Brain microvascular endothelial cell (primary cell): ENCODE data around the gene SBF2.

Source experiments
- DNase-seq: peaks from one replicate; pipeline ENCODE4 v3.0.0-alpha.2; 2020
- H3K27ac ChIP-seq: fragments of 250-450 bp; sonication (Bioruptor Pico); 2 replicates; pipeline ENCODE4 v1.5.1; 2020; ENCODE audit warnings: mild to moderate bottlenecking, moderate library complexity
- H3K27me3 ChIP-seq: fragments of 250-450 bp; sonication (Bioruptor Pico); replicated peaks from 2 replicates; pipeline ENCODE4 v1.5.1; 2020; ENCODE audit warnings: mild to moderate bottlenecking
- H3K36me3 ChIP-seq: fragments of 250-450 bp; sonication (Bioruptor Pico); replicated peaks from 2 replicates; pipeline ENCODE4 v1.5.1; 2020; ENCODE audit warnings: mild to moderate bottlenecking
- H3K4me3 ChIP-seq: 2 replicates; pipeline ENCODE4 v1.5.1; 2011; ENCODE audit warnings: low read depth, mild to moderate bottlenecking, control low read depth, low read length, moderate library complexity
- in situ Hi-C: cut with HindIII; loops from 2 replicates; pipeline ENCODE4 v1.10.0; 2017; ENCODE audit warnings: low sequenced_read_pairs, low pct_ligation_motif_present
- TF ChIP-seq, protein P1 (sequence below): IDR thresholded peaks from 2 replicates; pipeline ENCODE4 v1.5.1; 2011; ENCODE audit warnings: low read depth, mild to moderate bottlenecking, moderate library complexity, low read length, control low read depth, inconsistent platforms; ENCODE audit errors: missing control alignments

SBF2 gene

DNA sequence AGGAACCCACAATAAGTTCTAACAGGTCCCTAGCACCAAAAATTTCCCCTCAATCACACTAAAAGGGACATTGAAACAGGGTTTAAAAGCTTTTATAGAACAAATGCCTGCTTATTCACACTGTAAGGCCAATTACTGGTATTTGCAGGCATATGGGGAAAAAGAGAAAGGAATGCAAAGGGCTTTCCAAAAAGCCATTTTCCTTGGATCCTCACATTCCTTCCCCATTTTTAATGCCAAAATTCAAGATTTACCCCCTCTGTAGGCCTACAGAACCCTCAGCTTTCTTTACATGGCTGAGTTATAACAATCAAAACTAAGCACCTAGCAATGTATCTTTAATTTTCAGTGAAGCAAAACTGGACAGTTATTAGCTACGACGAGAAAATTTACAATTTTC lies 102.0 kb downstream of the SBF2 start:
- TF ChIP-seq, protein P1, sequence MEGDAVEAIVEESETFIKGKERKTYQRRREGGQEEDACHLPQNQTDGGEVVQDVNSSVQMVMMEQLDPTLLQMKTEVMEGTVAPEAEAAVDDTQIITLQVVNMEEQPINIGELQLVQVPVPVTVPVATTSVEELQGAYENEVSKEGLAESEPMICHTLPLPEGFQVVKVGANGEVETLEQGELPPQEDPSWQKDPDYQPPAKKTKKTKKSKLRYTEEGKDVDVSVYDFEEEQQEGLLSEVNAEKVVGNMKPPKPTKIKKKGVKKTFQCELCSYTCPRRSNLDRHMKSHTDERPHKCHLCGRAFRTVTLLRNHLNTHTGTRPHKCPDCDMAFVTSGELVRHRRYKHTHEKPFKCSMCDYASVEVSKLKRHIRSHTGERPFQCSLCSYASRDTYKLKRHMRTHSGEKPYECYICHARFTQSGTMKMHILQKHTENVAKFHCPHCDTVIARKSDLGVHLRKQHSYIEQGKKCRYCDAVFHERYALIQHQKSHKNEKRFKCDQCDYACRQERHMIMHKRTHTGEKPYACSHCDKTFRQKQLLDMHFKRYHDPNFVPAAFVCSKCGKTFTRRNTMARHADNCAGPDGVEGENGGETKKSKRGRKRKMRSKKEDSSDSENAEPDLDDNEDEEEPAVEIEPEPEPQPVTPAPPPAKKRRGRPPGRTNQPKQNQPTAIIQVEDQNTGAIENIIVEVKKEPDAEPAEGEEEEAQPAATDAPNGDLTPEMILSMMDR = no peak
- DNase-seq = no peak
- Histone ChIP-seq H3K27ac (no peak overlapping the region), H3K4me3 (no peak overlapping the region), H3K27me3 (no peaks in the 10 kb centered on the region), H3K36me3 (no peaks in the 10 kb centered on the region)
- in situ Hi-C loops = no loop called here

DNA sequence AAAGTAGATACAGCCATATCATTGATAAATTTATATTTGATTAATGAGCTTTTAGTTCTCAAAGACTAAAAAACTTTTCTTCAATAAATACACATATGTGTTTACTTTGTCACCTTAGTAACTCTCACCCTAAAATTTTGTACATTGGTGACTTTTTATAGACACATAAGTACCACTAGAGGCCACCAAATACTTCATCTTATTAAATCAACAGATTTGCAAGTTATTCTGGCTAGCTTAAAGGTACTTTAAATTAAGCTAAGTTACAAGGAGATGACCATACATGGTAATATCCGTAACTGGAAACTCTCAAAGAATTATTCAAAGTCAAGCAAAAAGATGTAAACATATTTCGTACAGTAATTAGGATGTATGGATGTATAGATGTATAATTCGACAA lies 112.2 kb downstream of the SBF2 start:
- no peak for DNase-seq
- H3K36me3 ChIP-seq = no peaks in the 10 kb centered on the region
- no peak overlapping the region for H3K4me3 ChIP-seq
- no peaks in the 10 kb centered on the region for H3K27me3 ChIP-seq
- in situ Hi-C loops = no loop called here
- TF ChIP-seq, protein P1 = no peak
- H3K27ac ChIP-seq = no peak overlapping the region

DNA sequence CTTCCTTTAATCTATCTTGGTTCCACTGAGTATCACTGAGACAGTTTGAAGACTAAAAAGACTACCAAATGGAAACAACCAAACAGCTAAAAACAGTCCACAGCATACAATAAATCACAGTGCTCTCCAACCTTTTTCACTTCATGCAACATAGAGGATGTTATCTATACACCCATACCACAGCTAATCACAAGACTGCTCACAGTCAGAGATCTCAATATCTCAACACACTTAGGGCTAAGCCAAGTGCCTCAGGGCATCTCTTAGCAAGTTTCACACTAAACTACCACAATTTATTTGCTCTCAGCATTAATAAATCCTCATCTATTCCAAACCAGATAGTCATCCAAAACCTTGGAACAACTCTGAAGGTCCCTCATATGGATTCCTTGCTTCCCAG lies 129.4 kb downstream of the SBF2 start:
- in situ Hi-C loops = no loop called here
- no peaks in the 10 kb centered on the region for H3K36me3 ChIP-seq
- H3K27me3 ChIP-seq = no peaks in the 10 kb centered on the region
- DNase-seq = no peak
- H3K27ac ChIP-seq = no peak overlapping the region
- TF ChIP-seq, protein P1 = no peak
- H3K4me3 ChIP-seq = no peak overlapping the region

DNA sequence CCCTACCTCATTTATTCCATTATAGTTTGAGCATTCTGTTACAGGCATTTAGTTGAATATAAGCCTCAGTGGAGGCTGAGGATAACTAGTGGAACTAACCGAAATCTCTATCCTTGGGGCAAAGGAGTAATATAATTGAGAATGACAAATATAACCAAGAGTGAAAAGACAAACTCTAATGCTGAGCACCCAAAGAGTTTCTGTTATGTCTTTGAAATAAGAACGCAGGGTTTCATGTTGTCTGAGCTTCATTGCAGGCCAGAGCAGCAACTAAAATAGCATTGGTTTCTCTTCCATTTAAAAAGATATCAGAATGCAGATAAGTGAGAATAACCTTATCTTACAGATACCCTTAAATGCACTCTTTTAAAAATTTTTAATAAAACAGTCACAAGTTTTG lies 131.8 kb downstream of the SBF2 start:
- H3K36me3 ChIP-seq = no peaks in the 10 kb centered on the region
- TF ChIP-seq, protein P1 = no peak
- H3K4me3 ChIP-seq = no peak overlapping the region
- DNase-seq = no peak
- no peaks in the 10 kb centered on the region for H3K27me3 ChIP-seq
- H3K27ac ChIP-seq = no peak overlapping the region
- in situ Hi-C loops = no loop called here

DNA sequence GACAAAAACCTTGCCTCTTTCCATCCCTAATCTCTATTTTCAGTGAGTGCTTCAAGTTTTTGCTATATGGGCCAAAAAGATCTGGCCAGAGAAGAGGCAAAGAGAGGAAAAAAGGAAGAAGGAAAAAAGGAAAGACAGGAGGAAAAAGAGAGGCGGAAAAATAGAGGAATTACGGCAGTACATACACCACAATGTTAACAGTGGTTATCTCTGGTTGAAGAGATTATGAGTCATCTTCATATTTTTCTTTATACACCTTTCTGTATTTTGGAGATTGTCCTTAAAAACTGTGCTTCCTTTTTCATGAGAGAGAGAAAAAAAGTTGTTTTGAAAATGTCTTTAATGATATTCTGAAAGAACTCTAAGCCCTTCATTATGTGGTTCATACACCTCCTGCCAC lies 133.7 kb downstream of the SBF2 start:
- H3K27me3 ChIP-seq = no peaks in the 10 kb centered on the region
- DNase-seq = no peak
- no peak overlapping the region for H3K27ac ChIP-seq
- in situ Hi-C loops = no loop called here
- no peaks in the 10 kb centered on the region for H3K36me3 ChIP-seq
- no peak overlapping the region for H3K4me3 ChIP-seq
- TF ChIP-seq, protein P1 = no peak

DNA sequence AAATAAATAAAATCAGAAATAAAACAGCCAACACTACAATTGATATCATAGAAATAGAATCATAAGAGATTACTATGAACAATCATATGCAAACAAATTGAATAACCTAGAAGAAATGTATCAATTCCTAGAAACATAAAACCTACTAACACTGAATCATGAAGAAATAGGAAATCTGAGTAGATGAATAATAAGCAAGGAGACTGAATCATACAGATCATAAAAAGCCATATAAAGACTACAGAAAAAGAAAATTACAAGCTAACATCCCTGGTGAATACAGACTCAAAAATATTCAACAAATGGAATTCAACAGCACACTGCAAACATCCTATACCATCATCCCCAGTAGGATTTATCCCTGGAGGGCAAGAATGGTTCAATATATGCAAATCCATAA lies 135.6 kb downstream of the SBF2 start:
- H3K27me3 ChIP-seq = no peaks in the 10 kb centered on the region
- no peak overlapping the region for H3K4me3 ChIP-seq
- in situ Hi-C loops = no loop called here
- TF ChIP-seq, protein P1 = no peak
- H3K27ac ChIP-seq = no peak overlapping the region
- no peak for DNase-seq
- H3K36me3 ChIP-seq = no peaks in the 10 kb centered on the region
